ENCODE results near the gene TBC1D3B.
"Not testable (repeated sequence)": the region's sequence is repeated elsewhere in the genome, so short reads cannot be mapped to it uniquely, and the experiment has no call there.

TBC1D3B gene

GRCh38 chr17:36127199-36127893 is 49.1 kb downstream of the TBC1D3B start:
- H3K4me3 ChIP-seq (ENCODE audit: low read length), result no peak overlapping the region
- no peak for DNase-seq (ENCODE audit: low read depth, low spot score)
- H3K27ac ChIP-seq (ENCODE audit: low read length), result no peak overlapping the region
- H3K4me1 ChIP-seq (ENCODE audit: control insufficient read depth, insufficient read depth, low read length), result no peaks in the 10 kb centered on the region
- no peaks in the 10 kb centered on the region for H3K36me3 ChIP-seq (ENCODE audit: control insufficient read depth, insufficient read depth, low read length)
- no peaks in the 10 kb centered on the region for H3K27me3 ChIP-seq (ENCODE audit: control insufficient read depth, insufficient read depth, low read length)
- no CpG with 5 or more reads among the region's 7 CpGs for WGBS (ENCODE audit: insufficient coverage, insufficient read length)
- H3K9me3 ChIP-seq (ENCODE audit: control insufficient read depth, insufficient read depth, low read length), result no peaks in the 10 kb centered on the region

GRCh38 chr17:36124879-36125824 is 51.3 kb downstream of the TBC1D3B start:
- H3K4me3 ChIP-seq (ENCODE audit: low read length), result no peak overlapping the region
- H3K4me1 ChIP-seq (ENCODE audit: control insufficient read depth, insufficient read depth, low read length), result no peaks in the 10 kb centered on the region
- H3K9me3 ChIP-seq (ENCODE audit: control insufficient read depth, insufficient read depth, low read length), result no peaks in the 10 kb centered on the region
- no peaks in the 10 kb centered on the region for H3K36me3 ChIP-seq (ENCODE audit: control insufficient read depth, insufficient read depth, low read length)
- DNase-seq (ENCODE audit: low read depth, low spot score), result no peak
- H3K27me3 ChIP-seq (ENCODE audit: control insufficient read depth, insufficient read depth, low read length), result no peaks in the 10 kb centered on the region
- no peak overlapping the region for H3K27ac ChIP-seq (ENCODE audit: low read length)
- no CpG with 5 or more reads among the region's 9 CpGs for WGBS (ENCODE audit: insufficient coverage, insufficient read length)

- Histone ChIP-seq H3K9me3 (ENCODE audit: control insufficient read depth, insufficient read depth, low read length) (no peaks in the 10 kb centered on the region), H3K4me3 (ENCODE audit: low read length) (no peak overlapping the region), H3K36me3 (ENCODE audit: control insufficient read depth, insufficient read depth, low read length) (no peaks in the 10 kb centered on the region), H3K27ac (ENCODE audit: low read length) (no peak overlapping the region), H3K27me3 (ENCODE audit: control insufficient read depth, insufficient read depth, low read length) (no peaks in the 10 kb centered on the region), H3K4me1 (ENCODE audit: control insufficient read depth, insufficient read depth, low read length) (no peaks in the 10 kb centered on the region)
- DNase-seq (ENCODE audit: low read depth, low spot score), result no peak
- WGBS (ENCODE audit: insufficient coverage, insufficient read length), result no CpG with 5 or more reads among the region's 2 CpGs
These were observed 53.0 kb downstream of the TBC1D3B start for GRCh38 chr17:36123431-36123830.

GRCh38 chr17:36121099-36121498 is 55.3 kb downstream of the TBC1D3B start:
- H3K9me3 ChIP-seq (ENCODE audit: control insufficient read depth, insufficient read depth, low read length); H3K36me3 ChIP-seq (ENCODE audit: control insufficient read depth, insufficient read depth, low read length); H3K4me1 ChIP-seq (ENCODE audit: control insufficient read depth, insufficient read depth, low read length); H3K27ac ChIP-seq (ENCODE audit: low read length); H3K4me3 ChIP-seq (ENCODE audit: low read length); H3K27me3 ChIP-seq (ENCODE audit: control insufficient read depth, insufficient read depth, low read length); DNase-seq (ENCODE audit: low read depth, low spot score): not testable (repeated sequence)
- WGBS (ENCODE audit: insufficient coverage, insufficient read length), result no CpG with 5 or more reads among the region's 6 CpGs

GRCh38 chr17:36120221-36120620 is 56.2 kb downstream of the TBC1D3B start:
- 100% methylated on average over 1 of the region's 3 CpGs for WGBS (ENCODE audit: insufficient coverage, insufficient read length)
- Histone ChIP-seq H3K36me3 (ENCODE audit: control insufficient read depth, insufficient read depth, low read length) (no peaks in the 10 kb centered on the region), H3K4me3 (ENCODE audit: low read length) (no peak overlapping the region), H3K27ac (ENCODE audit: low read length) (no peak overlapping the region), H3K4me1 (ENCODE audit: control insufficient read depth, insufficient read depth, low read length) (no peaks in the 10 kb centered on the region), H3K9me3 (ENCODE audit: control insufficient read depth, insufficient read depth, low read length) (no peaks in the 10 kb centered on the region), H3K27me3 (ENCODE audit: control insufficient read depth, insufficient read depth, low read length) (no peaks in the 10 kb centered on the region)
- DNase-seq (ENCODE audit: low read depth, low spot score), result no peak

GRCh38 chr17:36118477-36119353 is 57.7 kb downstream of the TBC1D3B start:
- DNase-seq (ENCODE audit: low read depth, low spot score), result no peak
- Histone ChIP-seq H3K4me1 (ENCODE audit: control insufficient read depth, insufficient read depth, low read length) (no peaks in the 10 kb centered on the region), H3K27me3 (ENCODE audit: control insufficient read depth, insufficient read depth, low read length) (no peaks in the 10 kb centered on the region), H3K36me3 (ENCODE audit: control insufficient read depth, insufficient read depth, low read length) (no peaks in the 10 kb centered on the region), H3K27ac (ENCODE audit: low read length) (no peak overlapping the region), H3K4me3 (ENCODE audit: low read length) (no peak overlapping the region), H3K9me3 (ENCODE audit: control insufficient read depth, insufficient read depth, low read length) (no peaks in the 10 kb centered on the region)
- WGBS (ENCODE audit: insufficient coverage, insufficient read length), result no CpG with 5 or more reads among the region's 12 CpGs

GRCh38 chr17:36117505-36118382 is 58.7 kb downstream of the TBC1D3B start:
- H3K27ac ChIP-seq (ENCODE audit: low read length), result no peak overlapping the region

More at GRCh38 chr17:36117505-36118382, 58.7 kb downstream of the TBC1D3B start:
- H3K4me1 ChIP-seq (ENCODE audit: control insufficient read depth, insufficient read depth, low read length), result no peaks in the 10 kb centered on the region
- no peak overlapping the region for H3K4me3 ChIP-seq (ENCODE audit: low read length)
- no peaks in the 10 kb centered on the region for H3K36me3 ChIP-seq (ENCODE audit: control insufficient read depth, insufficient read depth, low read length)
- no peaks in the 10 kb centered on the region for H3K27me3 ChIP-seq (ENCODE audit: control insufficient read depth, insufficient read depth, low read length)
- no peak for DNase-seq (ENCODE audit: low read depth, low spot score)
- WGBS (ENCODE audit: insufficient coverage, insufficient read length), result no CpG with 5 or more reads among the region's 5 CpGs
- H3K9me3 ChIP-seq (ENCODE audit: control insufficient read depth, insufficient read depth, low read length), result no peaks in the 10 kb centered on the region; the same call in 1 of the 2 replicates

Data from iPS DF 6.9 (cell line).